Measurements from ENCODE around the gene CRIP3.

DNA sequence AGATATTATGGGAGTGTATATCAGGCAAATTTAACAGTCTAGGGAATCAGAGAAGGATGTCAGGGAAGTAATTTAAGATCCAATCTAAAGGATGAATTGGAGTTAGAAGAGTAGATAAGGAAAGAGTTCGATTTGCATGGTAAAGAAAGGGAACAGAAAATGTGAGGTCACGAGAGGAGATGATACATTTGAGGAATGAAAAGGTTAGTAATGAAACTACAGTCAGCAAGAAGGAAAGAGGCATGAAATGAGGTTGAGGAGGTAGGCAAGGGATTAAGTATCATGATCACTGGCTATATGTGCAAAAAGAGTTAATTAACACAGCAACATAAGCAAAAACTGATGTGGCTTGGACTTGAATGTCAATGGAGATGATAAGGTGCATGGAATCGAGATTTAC lies 38.4 kb upstream of the CRIP3 start:
- TF ChIP-seq CTCF (IDR thresholded peaks at IDR 0.05) (no peak), POLR2AphosphoS5 (IDR thresholded peaks at IDR 0.05) (no peak), POLR2A (IDR thresholded peaks at IDR 0.05; ENCODE audit: low read depth) (no peak)

Measured in esophagus muscularis mucosa (tissue), 3 donors.